GM12892 (cell line): Measurements from ENCODE around the gene EFCC1.
"Not testable (repeated sequence)": the region's sequence is repeated elsewhere in the genome, so short reads cannot be mapped to it uniquely, and the experiment has no call there.

Source experiments
- POLR2A ChIP-seq: IDR thresholded peaks from 2 replicates; pipeline ENCODE4 v1.6.1; 2011; ENCODE audit warnings: low read depth, low read length, control low read depth
- TAF1 ChIP-seq: IDR thresholded peaks from 2 replicates; pipeline ENCODE4 v1.6.1; 2011; ENCODE audit warnings: low read depth, mild to moderate bottlenecking, control low read depth, low read length, borderline replicate concordance

GRCh38 chr3:129087904-129088303 lies 86.8 kb downstream of the EFCC1 start:
- TF ChIP-seq POLR2A, TAF1: not testable (repeated sequence)
